ENCODE measurements around the gene AKR7A3.
"Not testable (repeated sequence)": the region's sequence is repeated elsewhere in the genome, so short reads cannot be mapped to it uniquely, and the experiment has no call there.

Gene AKR7A3

DNA sequence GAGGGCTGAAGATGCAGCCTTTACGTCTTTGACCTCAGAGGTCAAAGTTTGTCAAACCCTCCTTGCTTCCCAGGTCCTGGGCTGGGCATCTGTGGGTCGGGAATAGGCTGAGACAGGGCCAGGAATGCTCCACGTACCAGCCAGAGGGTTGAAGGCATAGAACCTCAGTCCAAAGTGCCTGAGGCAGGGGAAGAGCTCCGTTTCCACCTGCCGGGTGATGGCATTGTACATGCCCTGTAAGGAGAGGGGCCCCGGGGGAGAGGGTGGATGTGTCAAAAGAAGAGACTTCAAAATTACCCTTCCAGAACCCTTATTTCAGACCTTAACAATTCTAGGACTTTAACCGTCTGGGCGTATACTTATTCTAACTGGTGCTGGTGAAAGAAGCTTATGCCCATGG is 3.7 kb downstream of the AKR7A3 start:
- Histone ChIP-seq H2AFZ (ENCODE audit: low read length) (no peak overlapping the region), H3K9me3 (ENCODE audit: insufficient read depth, low read depth, low read length) (no peaks in the 10 kb centered on the region), H3K79me2 (ENCODE audit: insufficient read depth, low read length) (no peaks in the 10 kb centered on the region), H3K4me3 (ENCODE audit: low read length, poor library complexity, severe bottlenecking) (no peak overlapping the region), H3K4me2 (ENCODE audit: low read depth, low read length, poor library complexity, severe bottlenecking) (no peak overlapping the region), H3F3A (ENCODE audit: low read depth) (no peaks in the 10 kb centered on the region), H3K27me3 (ENCODE audit: insufficient read depth, low read length, poor library complexity, severe bottlenecking) (no peaks in the 10 kb centered on the region), H3K9me2 (replicated peaks; ENCODE audit: low read depth, low read length) (no peaks in the 10 kb centered on the region), H3K36me3 (ENCODE audit: insufficient read depth, low read length) (no peaks in the 10 kb centered on the region), H3K4me1 (ENCODE audit: insufficient read depth, low read length, poor library complexity, severe bottlenecking) (no peaks in the 10 kb centered on the region), H4K20me1 (ENCODE audit: insufficient read depth, low read length, poor library complexity, severe bottlenecking) (no peaks in the 10 kb centered on the region), H3K9ac (ENCODE audit: low read depth, low read length, poor library complexity, severe bottlenecking) (no peak overlapping the region)
- TF ChIP-seq, protein P1, sequence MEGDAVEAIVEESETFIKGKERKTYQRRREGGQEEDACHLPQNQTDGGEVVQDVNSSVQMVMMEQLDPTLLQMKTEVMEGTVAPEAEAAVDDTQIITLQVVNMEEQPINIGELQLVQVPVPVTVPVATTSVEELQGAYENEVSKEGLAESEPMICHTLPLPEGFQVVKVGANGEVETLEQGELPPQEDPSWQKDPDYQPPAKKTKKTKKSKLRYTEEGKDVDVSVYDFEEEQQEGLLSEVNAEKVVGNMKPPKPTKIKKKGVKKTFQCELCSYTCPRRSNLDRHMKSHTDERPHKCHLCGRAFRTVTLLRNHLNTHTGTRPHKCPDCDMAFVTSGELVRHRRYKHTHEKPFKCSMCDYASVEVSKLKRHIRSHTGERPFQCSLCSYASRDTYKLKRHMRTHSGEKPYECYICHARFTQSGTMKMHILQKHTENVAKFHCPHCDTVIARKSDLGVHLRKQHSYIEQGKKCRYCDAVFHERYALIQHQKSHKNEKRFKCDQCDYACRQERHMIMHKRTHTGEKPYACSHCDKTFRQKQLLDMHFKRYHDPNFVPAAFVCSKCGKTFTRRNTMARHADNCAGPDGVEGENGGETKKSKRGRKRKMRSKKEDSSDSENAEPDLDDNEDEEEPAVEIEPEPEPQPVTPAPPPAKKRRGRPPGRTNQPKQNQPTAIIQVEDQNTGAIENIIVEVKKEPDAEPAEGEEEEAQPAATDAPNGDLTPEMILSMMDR (conservative IDR thresholded peaks at IDR 0.05; ENCODE audit: low read length), result no peak
- no peak for TF ChIP-seq EZH2phosphoT487 (IDR thresholded peaks at IDR 0.05; ENCODE audit: borderline replicate concordance)

GRCh38 chr1:19283891-19284290 is 4.7 kb downstream of the AKR7A3 start:
- no peak overlapping the region for H3K4me3 ChIP-seq (ENCODE audit: low read length, poor library complexity, severe bottlenecking)
- H3K79me2 ChIP-seq (ENCODE audit: insufficient read depth, low read length), result no peaks in the 10 kb centered on the region
- H3K9ac ChIP-seq (ENCODE audit: low read depth, low read length, poor library complexity, severe bottlenecking), result no peak overlapping the region
- H3K9me3 ChIP-seq (ENCODE audit: insufficient read depth, low read depth, low read length), result no peaks in the 10 kb centered on the region
- no peaks in the 10 kb centered on the region for H3K4me1 ChIP-seq (ENCODE audit: insufficient read depth, low read length, poor library complexity, severe bottlenecking)
- H3K9me2 ChIP-seq (replicated peaks; ENCODE audit: low read depth, low read length), result no peaks in the 10 kb centered on the region
- no peaks in the 10 kb centered on the region for H3K36me3 ChIP-seq (ENCODE audit: insufficient read depth, low read length)
- no peak overlapping the region for H2AFZ ChIP-seq (ENCODE audit: low read length)
- no peaks in the 10 kb centered on the region for H4K20me1 ChIP-seq (ENCODE audit: insufficient read depth, low read length, poor library complexity, severe bottlenecking)
- TF ChIP-seq, protein P1 (conservative IDR thresholded peaks at IDR 0.05; ENCODE audit: low read length), result no peak
- TF ChIP-seq EZH2phosphoT487 (IDR thresholded peaks at IDR 0.05; ENCODE audit: borderline replicate concordance), result no peak
- no peak overlapping the region for H3K4me2 ChIP-seq (ENCODE audit: low read depth, low read length, poor library complexity, severe bottlenecking)
- no peaks in the 10 kb centered on the region for H3F3A ChIP-seq (ENCODE audit: low read depth)
- no peaks in the 10 kb centered on the region for H3K27me3 ChIP-seq (ENCODE audit: insufficient read depth, low read length, poor library complexity, severe bottlenecking)

DNA sequence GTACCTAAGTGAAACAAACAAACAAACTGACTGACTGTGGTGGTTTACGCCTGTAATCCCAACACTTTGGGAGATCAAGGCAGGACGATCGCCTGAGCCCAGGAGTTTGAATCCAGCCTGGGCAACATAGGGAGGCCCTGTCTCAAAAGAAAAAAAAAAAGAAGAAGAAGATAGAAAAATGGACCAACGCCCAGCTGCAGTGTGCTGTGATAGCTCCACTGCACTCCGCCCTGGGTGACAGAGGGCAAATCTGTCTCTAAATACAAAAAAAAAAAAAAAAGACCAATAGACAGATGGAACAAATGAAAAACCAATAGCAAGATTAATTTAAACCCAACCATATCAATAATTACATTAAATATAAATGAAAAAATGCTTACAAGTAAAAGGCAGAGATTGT is 13.9 kb downstream of the AKR7A3 start:
- Histone ChIP-seq H3K4me2 (ENCODE audit: low read depth, low read length, poor library complexity, severe bottlenecking) (no peak overlapping the region), H3K9ac (ENCODE audit: low read depth, low read length, poor library complexity, severe bottlenecking) (no peak overlapping the region), H3F3A (ENCODE audit: low read depth) (no peaks in the 10 kb centered on the region), H3K9me3 (ENCODE audit: insufficient read depth, low read depth, low read length) (no peaks in the 10 kb centered on the region), H2AFZ (ENCODE audit: low read length) (no peak overlapping the region), H3K4me3 (ENCODE audit: low read length, poor library complexity, severe bottlenecking) (no peak overlapping the region), H3K4me1 (ENCODE audit: insufficient read depth, low read length, poor library complexity, severe bottlenecking) (no peaks in the 10 kb centered on the region), H3K79me2 (ENCODE audit: insufficient read depth, low read length) (no peaks in the 10 kb centered on the region), H3K36me3 (ENCODE audit: insufficient read depth, low read length) (no peaks in the 10 kb centered on the region), H3K27me3 (ENCODE audit: insufficient read depth, low read length, poor library complexity, severe bottlenecking) (no peaks in the 10 kb centered on the region), H3K9me2 (replicated peaks; ENCODE audit: low read depth, low read length) (no peaks in the 10 kb centered on the region), H4K20me1 (ENCODE audit: insufficient read depth, low read length, poor library complexity, severe bottlenecking) (no peaks in the 10 kb centered on the region)
- TF ChIP-seq, protein P1 (conservative IDR thresholded peaks at IDR 0.05; ENCODE audit: low read length), result no peak

- H3K4me2 ChIP-seq (ENCODE audit: low read depth, low read length, poor library complexity, severe bottlenecking); H3K79me2 ChIP-seq (ENCODE audit: insufficient read depth, low read length); H3K9me2 ChIP-seq (replicated peaks; ENCODE audit: low read depth, low read length); H2AFZ ChIP-seq (ENCODE audit: low read length); H3K4me1 ChIP-seq (ENCODE audit: insufficient read depth, low read length, poor library complexity, severe bottlenecking); H3K4me3 ChIP-seq (ENCODE audit: low read length, poor library complexity, severe bottlenecking); H3K36me3 ChIP-seq (ENCODE audit: insufficient read depth, low read length); H4K20me1 ChIP-seq (ENCODE audit: insufficient read depth, low read length, poor library complexity, severe bottlenecking); H3K9ac ChIP-seq (ENCODE audit: low read depth, low read length, poor library complexity, severe bottlenecking); H3F3A ChIP-seq (ENCODE audit: low read depth); H3K27me3 ChIP-seq (ENCODE audit: insufficient read depth, low read length, poor library complexity, severe bottlenecking); H3K9me3 ChIP-seq (ENCODE audit: insufficient read depth, low read depth, low read length): not testable (repeated sequence)
Measured at GRCh38 chr1:19273844-19274531, 14.6 kb downstream of the AKR7A3 start.
